HL-60 (cell line): ENCODE results near the gene HDAC9.

Source experiments
- CTCF ChIP-seq: IDR thresholded peaks from one replicate; pipeline ENCODE4 v1.5.1; 2011; ENCODE audit warnings: low read length, control low read depth, inconsistent platforms; ENCODE audit not compliant: insufficient read depth
- POLR2AphosphoS5 ChIP-seq: IDR thresholded peaks from 2 replicates; pipeline ENCODE4 v1.6.1; 2012; ENCODE audit warnings: low read depth
- TF ChIP-seq, protein P1 (sequence below): IDR thresholded peaks from 2 replicates; pipeline ENCODE4 v1.6.1; 2012; ENCODE audit warnings: low read depth; ENCODE audit not compliant: insufficient replicate concordance

DNA sequence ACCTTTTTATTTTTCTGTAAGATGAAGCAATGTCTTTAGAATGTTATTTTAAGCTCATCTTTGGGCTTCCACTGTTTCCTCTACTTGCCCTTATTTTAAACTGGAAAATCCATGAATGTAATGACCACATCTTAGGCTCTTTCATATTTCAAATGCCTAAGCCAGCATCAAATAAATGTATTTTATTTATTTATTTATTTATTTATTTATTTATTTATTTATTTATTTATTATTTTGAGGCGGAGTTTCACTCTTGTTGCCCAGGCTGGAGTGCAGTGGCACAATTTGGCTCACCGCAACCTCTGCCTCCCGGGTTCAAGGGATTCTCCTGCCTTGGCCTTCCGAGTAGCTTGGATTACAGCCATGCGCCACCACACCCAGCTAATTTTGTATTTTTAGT lies 69.2 kb downstream of the HDAC9 start:
- TF ChIP-seq CTCF (no peak), POLR2AphosphoS5 (no peak)
- TF ChIP-seq, protein P1, sequence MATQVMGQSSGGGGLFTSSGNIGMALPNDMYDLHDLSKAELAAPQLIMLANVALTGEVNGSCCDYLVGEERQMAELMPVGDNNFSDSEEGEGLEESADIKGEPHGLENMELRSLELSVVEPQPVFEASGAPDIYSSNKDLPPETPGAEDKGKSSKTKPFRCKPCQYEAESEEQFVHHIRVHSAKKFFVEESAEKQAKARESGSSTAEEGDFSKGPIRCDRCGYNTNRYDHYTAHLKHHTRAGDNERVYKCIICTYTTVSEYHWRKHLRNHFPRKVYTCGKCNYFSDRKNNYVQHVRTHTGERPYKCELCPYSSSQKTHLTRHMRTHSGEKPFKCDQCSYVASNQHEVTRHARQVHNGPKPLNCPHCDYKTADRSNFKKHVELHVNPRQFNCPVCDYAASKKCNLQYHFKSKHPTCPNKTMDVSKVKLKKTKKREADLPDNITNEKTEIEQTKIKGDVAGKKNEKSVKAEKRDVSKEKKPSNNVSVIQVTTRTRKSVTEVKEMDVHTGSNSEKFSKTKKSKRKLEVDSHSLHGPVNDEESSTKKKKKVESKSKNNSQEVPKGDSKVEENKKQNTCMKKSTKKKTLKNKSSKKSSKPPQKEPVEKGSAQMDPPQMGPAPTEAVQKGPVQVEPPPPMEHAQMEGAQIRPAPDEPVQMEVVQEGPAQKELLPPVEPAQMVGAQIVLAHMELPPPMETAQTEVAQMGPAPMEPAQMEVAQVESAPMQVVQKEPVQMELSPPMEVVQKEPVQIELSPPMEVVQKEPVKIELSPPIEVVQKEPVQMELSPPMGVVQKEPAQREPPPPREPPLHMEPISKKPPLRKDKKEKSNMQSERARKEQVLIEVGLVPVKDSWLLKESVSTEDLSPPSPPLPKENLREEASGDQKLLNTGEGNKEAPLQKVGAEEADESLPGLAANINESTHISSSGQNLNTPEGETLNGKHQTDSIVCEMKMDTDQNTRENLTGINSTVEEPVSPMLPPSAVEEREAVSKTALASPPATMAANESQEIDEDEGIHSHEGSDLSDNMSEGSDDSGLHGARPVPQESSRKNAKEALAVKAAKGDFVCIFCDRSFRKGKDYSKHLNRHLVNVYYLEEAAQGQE = no peak
